Lung (tissue), 12 donors: ENCODE data around the gene PRDM5. TPM values are rescaled to one million over a fixed set of nuclear protein-coding genes. Genes with fewer than 3 reads are reported as not detected.
A peak's percentile ranks its signal among the peaks of the same experiment; 100 is the strongest.

Experiments
- ATAC-seq: fragments of 200-7000 bp; cut with Tn5 transposase; one replicate; pipeline ENCODE4 v1.9.1; 2020; ENCODE audit warnings: moderate number of reproducible peaks; ENCODE audit not compliant: insufficient read depth, low FRiP score
- DNase-seq, 3 donors: peaks; one replicate each; pipeline ENCODE4 v3.0.0-alpha.2; 2013 to 2017
- H3K27ac ChIP-seq, 2 donors: one replicate each; pipeline ENCODE4 v1.5.1; 2013; ENCODE audit warnings: mild to moderate bottlenecking in 2 of 2, moderate library complexity in 2 of 2, control low read depth in 1 of 2, inconsistent platforms in 1 of 2, low read depth in 1 of 2, low read length in 1 of 2
- H3K27me3 ChIP-seq, 3 donors: one replicate each; pipeline ENCODE4 v1.5.1; 2013; ENCODE audit warnings: low read length in 2 of 3; ENCODE audit not compliant: control insufficient read depth in 3 of 3, insufficient read depth in 3 of 3
- H3K36me3 ChIP-seq, 4 donors: one replicate each; pipeline ENCODE4 v1.5.1; 2013; ENCODE audit warnings: low read length in 4 of 4, mild to moderate bottlenecking in 1 of 4, moderate library complexity in 1 of 4; ENCODE audit not compliant: control insufficient read depth in 4 of 4, insufficient read depth in 4 of 4
- H3K4me1 ChIP-seq, 5 donors: one replicate each; pipeline ENCODE4 v1.5.1; 2013; ENCODE audit warnings: low read length in 5 of 5, mild to moderate bottlenecking in 2 of 5, moderate library complexity in 1 of 5; ENCODE audit not compliant: control insufficient read depth in 5 of 5, insufficient read depth in 5 of 5
- H3K4me3 ChIP-seq: one replicate; pipeline ENCODE4 v1.5.1; 2013; ENCODE audit warnings: mild to moderate bottlenecking, control low read depth, moderate library complexity
- H3K9ac ChIP-seq, 2 donors: one replicate each; pipeline ENCODE4 v1.5.1; 2013; ENCODE audit warnings: low read length in 2 of 2, control low read depth in 1 of 2; ENCODE audit not compliant: insufficient read depth in 1 of 2
- H3K9me3 ChIP-seq, 4 donors: one replicate each; pipeline ENCODE4 v1.5.1; 2013; ENCODE audit warnings: low read length in 3 of 4, mild to moderate bottlenecking in 1 of 4, moderate library complexity in 1 of 4; ENCODE audit not compliant: control insufficient read depth in 4 of 4, insufficient read depth in 3 of 4
- WGBS, 2 donors: extraction: QIAGEN DNeasy Blood & Tissue Kit; methylation state at CpG; one replicate each; pipeline ENCODE4 v1.1.7; 2013; 5-methylcytosine and 5-hydroxymethylcytosine counted together
- polyA plus RNA-seq, 2 donors: library from polyadenylated mRNA; stranded (reverse); fragments of 200-250 nt; gene quantifications; one replicate each; pipeline ENCODE4 v1.2.1, GENCODE V29; 2013
- total RNA-seq, 2 donors: library from RNA; depleted of rRNA in 1 of 2; stranded (reverse); fragments of >200 nt in 1 of 2; gene quantifications; one replicate each; pipeline ENCODE4 v1.2.1, GENCODE V29; 2014 to 2021
- TF ChIP-seq, protein P1 (sequence below): IDR thresholded peaks from 2 replicates; pipeline ENCODE4 v1.5.1; 2012; ENCODE audit warnings: mild to moderate bottlenecking; ENCODE audit errors: control extremely low read depth, extremely low read depth
- donor health status: control.
- donor health status: control.
- donor health status: Bipolar disorder and iron deficiency.
- donor health status: healthy.
- donor health status: DM: yes; HTN: yes; CAD: no.

PRDM5 gene
- total and polyA plus RNA-seq, 4 donors = 3.0 to 57.6 (median 9.2) TPM

DNA sequence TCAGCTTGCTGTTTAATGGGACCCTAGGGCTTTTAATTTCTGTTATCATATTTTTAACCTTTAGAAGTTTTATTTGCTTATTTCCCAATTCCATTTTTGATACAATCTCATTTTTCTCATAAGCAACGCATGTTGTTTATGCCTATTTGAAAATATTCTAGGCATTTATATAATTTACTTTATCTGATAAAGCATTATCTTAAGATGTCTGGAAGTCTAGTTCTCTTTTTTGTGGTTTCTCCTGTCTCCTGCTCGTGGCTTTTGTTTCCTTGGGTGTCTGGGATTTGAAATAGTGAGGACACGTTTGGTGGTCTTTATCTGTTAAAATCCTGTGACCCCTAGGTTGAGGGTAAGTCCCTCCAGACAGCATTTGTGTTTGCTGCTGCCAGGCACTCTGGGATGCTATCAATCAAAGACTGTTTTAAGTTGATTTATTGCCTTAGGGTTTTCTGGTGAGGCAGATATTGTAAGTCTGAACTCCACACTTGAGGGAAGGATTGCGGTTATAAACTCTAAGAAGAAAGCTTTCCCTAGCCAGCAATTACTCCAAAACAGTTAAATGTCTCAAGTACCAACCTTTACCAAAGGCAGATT lies 208.0 kb downstream of the PRDM5 start:
- no peaks in the 10 kb centered on the region for H3K27me3 ChIP-seq
- peaks cover 0 to 11% (median 3%) of the 10 kb centered on the region in 5 donors for H3K4me1 ChIP-seq
- no peak overlapping the region for H3K9ac ChIP-seq
- H3K27ac ChIP-seq = no peak overlapping the region
- no peaks in the 10 kb centered on the region for H3K36me3 ChIP-seq
- ATAC-seq (no peak), DNase-seq (no peak)
- no peaks in the 10 kb centered on the region for H3K9me3 ChIP-seq
- no peak overlapping the region for H3K4me3 ChIP-seq
- WGBS, 2 donors = 30 to 48% methylated on average over 4 of the region's 4 CpGs
- TF ChIP-seq, protein P1, sequence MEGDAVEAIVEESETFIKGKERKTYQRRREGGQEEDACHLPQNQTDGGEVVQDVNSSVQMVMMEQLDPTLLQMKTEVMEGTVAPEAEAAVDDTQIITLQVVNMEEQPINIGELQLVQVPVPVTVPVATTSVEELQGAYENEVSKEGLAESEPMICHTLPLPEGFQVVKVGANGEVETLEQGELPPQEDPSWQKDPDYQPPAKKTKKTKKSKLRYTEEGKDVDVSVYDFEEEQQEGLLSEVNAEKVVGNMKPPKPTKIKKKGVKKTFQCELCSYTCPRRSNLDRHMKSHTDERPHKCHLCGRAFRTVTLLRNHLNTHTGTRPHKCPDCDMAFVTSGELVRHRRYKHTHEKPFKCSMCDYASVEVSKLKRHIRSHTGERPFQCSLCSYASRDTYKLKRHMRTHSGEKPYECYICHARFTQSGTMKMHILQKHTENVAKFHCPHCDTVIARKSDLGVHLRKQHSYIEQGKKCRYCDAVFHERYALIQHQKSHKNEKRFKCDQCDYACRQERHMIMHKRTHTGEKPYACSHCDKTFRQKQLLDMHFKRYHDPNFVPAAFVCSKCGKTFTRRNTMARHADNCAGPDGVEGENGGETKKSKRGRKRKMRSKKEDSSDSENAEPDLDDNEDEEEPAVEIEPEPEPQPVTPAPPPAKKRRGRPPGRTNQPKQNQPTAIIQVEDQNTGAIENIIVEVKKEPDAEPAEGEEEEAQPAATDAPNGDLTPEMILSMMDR = no peak

GRCh38 chr4:120709991-120710390 lies 212.5 kb downstream of the PRDM5 start:
- Histone ChIP-seq H3K9me3 (no peaks in the 10 kb centered on the region), H3K27ac (peak overlapping the region in 1 of 2 donors; percentile 34), H3K27me3 (no peaks in the 10 kb centered on the region), H3K36me3 (no peaks in the 10 kb centered on the region), H3K4me3 (no peak overlapping the region), H3K9ac (no peak overlapping the region), H3K4me1 (peaks cover 0 to 9% (median 5%) of the 10 kb centered on the region in 5 donors)
- WGBS, 2 donors = 78 to 83% methylated on average over 3 of the region's 3 CpGs
- peak; percentile 38 to 85 (median 67) for DNase-seq
- TF ChIP-seq, protein P1 = no peak
- ATAC-seq = no peak

- Histone ChIP-seq H3K27ac (no peak overlapping the region), H3K36me3 (no peaks in the 10 kb centered on the region)
- peak in 1 of 3 donors; percentile 57 for DNase-seq
These were observed 218.0 kb downstream of the PRDM5 start for GRCh38 chr4:120704538-120704937.

More at GRCh38 chr4:120704538-120704937, 218.0 kb downstream of the PRDM5 start:
- 84% methylated on average over 6 of the region's 6 CpGs for WGBS, 2 donors
- Histone ChIP-seq H3K9me3 (no peaks in the 10 kb centered on the region), H3K4me1 (peaks cover 0 to 8% (median under 1%) of the 10 kb centered on the region in 5 donors), H3K4me3 (no peak overlapping the region), H3K27me3 (no peaks in the 10 kb centered on the region), H3K9ac (no peak overlapping the region)
- TF ChIP-seq, protein P1 = no peak
- ATAC-seq = no peak
